ENCODE measurements around the gene NBDY.
"Not testable (repeated sequence)": the region's sequence is repeated elsewhere in the genome, so short reads cannot be mapped to it uniquely, and the experiment has no call there.

Gene NBDY

GRCh38 chrX:56805399-56805798, 76.4 kb downstream of the NBDY start:
- Histone ChIP-seq H3K4me3 (ENCODE audit: low read depth, low read length) (no peak overlapping the region), H3K27me3 (ENCODE audit: control insufficient read depth, insufficient read depth, low read length) (no peaks in the 10 kb centered on the region), H3K4me1 (ENCODE audit: control insufficient read depth, insufficient read depth, low read length) (no peaks in the 10 kb centered on the region), H3K36me3 (ENCODE audit: control insufficient read depth, insufficient read depth, low read length) (no peaks in the 10 kb centered on the region), H3K27ac (ENCODE audit: low read depth, low read length) (no peak overlapping the region), H3K9me3 (ENCODE audit: control insufficient read depth, insufficient read depth, low read length) (peaks cover 16% of the 10 kb centered on the region; the same call in 1 of the 2 replicates), H3K9ac (ENCODE audit: low read depth, low read length) (no peak overlapping the region)

GRCh38 chrX:56806176-56806575, 77.1 kb downstream of the NBDY start:
- H3K27me3 ChIP-seq (ENCODE audit: control insufficient read depth, insufficient read depth, low read length); H3K36me3 ChIP-seq (ENCODE audit: control insufficient read depth, insufficient read depth, low read length); H3K9ac ChIP-seq (ENCODE audit: low read depth, low read length); H3K4me1 ChIP-seq (ENCODE audit: control insufficient read depth, insufficient read depth, low read length); H3K4me3 ChIP-seq (ENCODE audit: low read depth, low read length); H3K27ac ChIP-seq (ENCODE audit: low read depth, low read length): not testable (repeated sequence)
- peaks cover 13% of the 10 kb centered on the region; the same call in 1 of the 2 replicates for H3K9me3 ChIP-seq (ENCODE audit: control insufficient read depth, insufficient read depth, low read length)

- Histone ChIP-seq H3K9ac (ENCODE audit: low read depth, low read length) (no peak overlapping the region), H3K4me3 (ENCODE audit: low read depth, low read length) (no peak overlapping the region), H3K27me3 (ENCODE audit: control insufficient read depth, insufficient read depth, low read length) (no peaks in the 10 kb centered on the region), H3K4me1 (ENCODE audit: control insufficient read depth, insufficient read depth, low read length) (no peaks in the 10 kb centered on the region), H3K27ac (ENCODE audit: low read depth, low read length) (no peak overlapping the region), H3K9me3 (ENCODE audit: control insufficient read depth, insufficient read depth, low read length) (peaks cover 15% of the 10 kb centered on the region; the same call in 1 of the 2 replicates), H3K36me3 (ENCODE audit: control insufficient read depth, insufficient read depth, low read length) (no peaks in the 10 kb centered on the region)
These were observed 82.6 kb downstream of the NBDY start for GRCh38 chrX:56811599-56811998.

- no peak overlapping the region for H3K4me3 ChIP-seq (ENCODE audit: low read depth, low read length)
- no peak overlapping the region for H3K9ac ChIP-seq (ENCODE audit: low read depth, low read length)
- no peak overlapping the region for H3K27ac ChIP-seq (ENCODE audit: low read depth, low read length)
- 0 out of 2 replicates have a peak, but pooled peaks cover 5% of the 10 kb centered on the region for H3K36me3 ChIP-seq (ENCODE audit: control insufficient read depth, insufficient read depth, low read length)
- H3K27me3 ChIP-seq (ENCODE audit: control insufficient read depth, insufficient read depth, low read length): no peaks in the 10 kb centered on the region
- peaks cover 20% of the 10 kb centered on the region; the same call in 1 of the 2 replicates for H3K9me3 ChIP-seq (ENCODE audit: control insufficient read depth, insufficient read depth, low read length)
- H3K4me1 ChIP-seq (ENCODE audit: control insufficient read depth, insufficient read depth, low read length): no peaks in the 10 kb centered on the region
These were observed 83.6 kb downstream of the NBDY start for GRCh38 chrX:56812515-56813105.

- H3K4me3 ChIP-seq (ENCODE audit: low read depth, low read length): no peak overlapping the region
- H3K9ac ChIP-seq (ENCODE audit: low read depth, low read length): no peak overlapping the region
- no peaks in the 10 kb centered on the region for H3K4me1 ChIP-seq (ENCODE audit: control insufficient read depth, insufficient read depth, low read length)
These were observed 84.3 kb downstream of the NBDY start for GRCh38 chrX:56813318-56813837.

GRCh38 chrX:56817179-56817578, 88.1 kb downstream of the NBDY start:
- peaks cover 29% of the 10 kb centered on the region; the same call in 1 of the 2 replicates for H3K9me3 ChIP-seq (ENCODE audit: control insufficient read depth, insufficient read depth, low read length)
- H3K27me3 ChIP-seq (ENCODE audit: control insufficient read depth, insufficient read depth, low read length): no peaks in the 10 kb centered on the region
- H3K4me3 ChIP-seq (ENCODE audit: low read depth, low read length): no peak overlapping the region
- H3K36me3 ChIP-seq (ENCODE audit: control insufficient read depth, insufficient read depth, low read length): 0 out of 2 replicates have a peak, but pooled peaks cover 6% of the 10 kb centered on the region
- H3K4me1 ChIP-seq (ENCODE audit: control insufficient read depth, insufficient read depth, low read length): no peaks in the 10 kb centered on the region
- no peak overlapping the region for H3K9ac ChIP-seq (ENCODE audit: low read depth, low read length)
- H3K27ac ChIP-seq (ENCODE audit: low read depth, low read length): no peak overlapping the region

More at GRCh38 chrX:56813318-56813837, 84.3 kb downstream of the NBDY start:
- H3K27me3 ChIP-seq (ENCODE audit: control insufficient read depth, insufficient read depth, low read length): no peaks in the 10 kb centered on the region
- peaks cover 21% of the 10 kb centered on the region; the same call in 1 of the 2 replicates for H3K9me3 ChIP-seq (ENCODE audit: control insufficient read depth, insufficient read depth, low read length)
- H3K36me3 ChIP-seq (ENCODE audit: control insufficient read depth, insufficient read depth, low read length): 0 out of 2 replicates have a peak, but pooled peaks cover 6% of the 10 kb centered on the region
- H3K27ac ChIP-seq (ENCODE audit: low read depth, low read length): no peak overlapping the region

- Histone ChIP-seq H3K27me3 (ENCODE audit: control insufficient read depth, insufficient read depth, low read length) (no peaks in the 10 kb centered on the region), H3K4me1 (ENCODE audit: control insufficient read depth, insufficient read depth, low read length) (no peaks in the 10 kb centered on the region), H3K36me3 (ENCODE audit: control insufficient read depth, insufficient read depth, low read length) (no peaks in the 10 kb centered on the region), H3K9me3 (ENCODE audit: control insufficient read depth, insufficient read depth, low read length) (peaks cover 34% of the 10 kb centered on the region), H3K4me3 (ENCODE audit: low read depth, low read length) (no peak overlapping the region), H3K9ac (ENCODE audit: low read depth, low read length) (no peak overlapping the region), H3K27ac (ENCODE audit: low read depth, low read length) (no peak overlapping the region)
These were observed 97.0 kb downstream of the NBDY start for GRCh38 chrX:56826020-56826419.

GRCh38 chrX:56833626-56834025, 104.6 kb downstream of the NBDY start:
- Histone ChIP-seq H3K9ac (ENCODE audit: low read depth, low read length) (no peak overlapping the region), H3K4me1 (ENCODE audit: control insufficient read depth, insufficient read depth, low read length) (no peaks in the 10 kb centered on the region), H3K27me3 (ENCODE audit: control insufficient read depth, insufficient read depth, low read length) (no peaks in the 10 kb centered on the region), H3K36me3 (ENCODE audit: control insufficient read depth, insufficient read depth, low read length) (no peaks in the 10 kb centered on the region), H3K9me3 (ENCODE audit: control insufficient read depth, insufficient read depth, low read length) (peaks cover 17% of the 10 kb centered on the region), H3K27ac (ENCODE audit: low read depth, low read length) (no peak overlapping the region), H3K4me3 (ENCODE audit: low read depth, low read length) (no peak overlapping the region)

- Histone ChIP-seq H3K4me1 (ENCODE audit: control insufficient read depth, insufficient read depth, low read length) (no peaks in the 10 kb centered on the region), H3K9me3 (ENCODE audit: control insufficient read depth, insufficient read depth, low read length) (peaks cover 22% of the 10 kb centered on the region), H3K9ac (ENCODE audit: low read depth, low read length) (no peak overlapping the region), H3K4me3 (ENCODE audit: low read depth, low read length) (no peak overlapping the region), H3K36me3 (ENCODE audit: control insufficient read depth, insufficient read depth, low read length) (no peaks in the 10 kb centered on the region), H3K27me3 (ENCODE audit: control insufficient read depth, insufficient read depth, low read length) (no peaks in the 10 kb centered on the region), H3K27ac (ENCODE audit: low read depth, low read length) (no peak overlapping the region)
These were observed 124.4 kb downstream of the NBDY start for GRCh38 chrX:56853436-56853835.

GRCh38 chrX:56857042-56857441, 128.0 kb downstream of the NBDY start:
- no peak overlapping the region for H3K27ac ChIP-seq (ENCODE audit: low read depth, low read length)
- H3K36me3 ChIP-seq (ENCODE audit: control insufficient read depth, insufficient read depth, low read length): no peaks in the 10 kb centered on the region
- H3K27me3 ChIP-seq (ENCODE audit: control insufficient read depth, insufficient read depth, low read length): no peaks in the 10 kb centered on the region
- no peak overlapping the region for H3K4me3 ChIP-seq (ENCODE audit: low read depth, low read length)
- H3K4me1 ChIP-seq (ENCODE audit: control insufficient read depth, insufficient read depth, low read length): no peaks in the 10 kb centered on the region
- H3K9ac ChIP-seq (ENCODE audit: low read depth, low read length): no peak overlapping the region
- H3K9me3 ChIP-seq (ENCODE audit: control insufficient read depth, insufficient read depth, low read length): peaks cover 46% of the 10 kb centered on the region

GRCh38 chrX:56860888-56861287, 131.8 kb downstream of the NBDY start:
- Histone ChIP-seq H3K9ac (ENCODE audit: low read depth, low read length) (no peak overlapping the region), H3K4me1 (ENCODE audit: control insufficient read depth, insufficient read depth, low read length) (no peaks in the 10 kb centered on the region), H3K27ac (ENCODE audit: low read depth, low read length) (no peak overlapping the region), H3K27me3 (ENCODE audit: control insufficient read depth, insufficient read depth, low read length) (no peaks in the 10 kb centered on the region), H3K36me3 (ENCODE audit: control insufficient read depth, insufficient read depth, low read length) (no peaks in the 10 kb centered on the region), H3K4me3 (ENCODE audit: low read depth, low read length) (no peak overlapping the region), H3K9me3 (ENCODE audit: control insufficient read depth, insufficient read depth, low read length) (peaks cover 80% of the 10 kb centered on the region)

All from HUES48 (cell line).